ENCODE measurements around the gene BMPR1B. TPM values are rescaled to one million over a fixed set of nuclear protein-coding genes. Genes with fewer than 3 reads are reported as not detected.

BMPR1B gene
- polyA plus RNA-seq, 2 of the 4 experiments (the other 2 are of a cell fraction) = 6.4 to 21.2 TPM

GRCh38 chr4:94849901-94850300, 92.1 kb downstream of the BMPR1B start:
- ChIA-PET POLR2A (no interaction called here), CTCF (no interaction called here)
- WGBS (ENCODE audit: missing lambda C conversion rate) = 95% methylated on average over 2 of the region's 2 CpGs
- TF ChIP-seq NFE2L2 (conservative IDR thresholded peaks at IDR 0.05; ENCODE audit: low read length) = no peak
- no peak for TF ChIP-seq PHF8 (IDR thresholded peaks at IDR 0.05; ENCODE audit: borderline replicate concordance, low read depth)
- TF ChIP-seq ZC3H11A (IDR thresholded peaks at IDR 0.05) = no peak
- no peak for TF ChIP-seq MYC (IDR thresholded peaks at IDR 0.05; ENCODE audit: borderline replicate concordance, low read length)
- no peak for TF ChIP-seq RARB (CRISPR knock-in tag; IDR thresholded peaks at IDR 0.05)
- TF ChIP-seq MAX (IDR thresholded peaks at IDR 0.05) = no peak
- TF ChIP-seq HMGXB4 (CRISPR knock-in tag; IDR thresholded peaks at IDR 0.05; ENCODE audit: borderline replicate concordance) = no peak
- peaks cover 11% of the 10 kb centered on the region for H3K9me3 ChIP-seq
- DNase-seq (ENCODE audit: low read depth in 1 of 2, low spot score in 1 of 2) = no peak
- no peak overlapping the region for H3K4me2 ChIP-seq
- no peak for FAIRE-seq
- no peak overlapping the region for H3K27ac ChIP-seq
- H3K4me3 ChIP-seq = no peak overlapping the region
- no peaks in the 10 kb centered on the region for H3K4me1 ChIP-seq
- peak in 1 of 2 experiments; percentile 33; a peak in 2 of 6 replicates for ATAC-seq

GRCh38 chr4:94852616-94853015, 94.9 kb downstream of the BMPR1B start:
- FAIRE-seq (no peak), DNase-seq (ENCODE audit: low read depth in 1 of 2, low spot score in 1 of 2) (no peak), ATAC-seq (no peak)
- Histone ChIP-seq H3K4me3 (no peak overlapping the region), H3K27ac (no peak overlapping the region), H3K4me1 (no peaks in the 10 kb centered on the region), H3K4me2 (no peak overlapping the region), H3K9me3 (no peaks in the 10 kb centered on the region)
- 53% methylated on average over 1 of the region's 1 CpG for WGBS (ENCODE audit: missing lambda C conversion rate)
- CTCF ChIA-PET = interaction anchor here (1.5 kb wide), 1 partner anchor 95 kb away, joined by 4 read pairs; the partner anchor contains the start of gene BMPR1B
- TF ChIP-seq E2F6 (IDR thresholded peaks at IDR 0.05; ENCODE audit: borderline replicate concordance, low read depth) (no peak), ZNF302 (CRISPR knock-in tag; IDR thresholded peaks at IDR 0.05) (no peak), EP300 (IDR thresholded peaks at IDR 0.05) (no peak), CEBPB (IDR thresholded peaks at IDR 0.05) (no peak), RARB (CRISPR knock-in tag; IDR thresholded peaks at IDR 0.05) (no peak), BHLHE40 (IDR thresholded peaks at IDR 0.05; ENCODE audit: low read depth, low read length) (no peak), HOXB5 (CRISPR knock-in tag; IDR thresholded peaks at IDR 0.05) (no peak), POLR2AphosphoS2 (conservative IDR thresholded peaks at IDR 0.05; ENCODE audit: low read length) (no peak), USF2 (IDR thresholded peaks at IDR 0.05) (no peak), EHF (CRISPR knock-in tag; IDR thresholded peaks at IDR 0.05) (no peak), TP53 (CRISPR knock-in tag; IDR thresholded peaks at IDR 0.05) (no peak), JUN (IDR thresholded peaks at IDR 0.05) (no peak), EHMT2 (IDR thresholded peaks at IDR 0.05; ENCODE audit: low read depth) (no peak), HES2 (IDR thresholded peaks at IDR 0.05) (no peak), RCOR1 (IDR thresholded peaks at IDR 0.05; ENCODE audit: low read depth, low read length) (no peak), HOXB13 (CRISPR knock-in tag; IDR thresholded peaks at IDR 0.05; ENCODE audit: low read depth) (no peak), FOSB (CRISPR knock-in tag; IDR thresholded peaks at IDR 0.05) (no peak), MAZ (IDR thresholded peaks at IDR 0.05; ENCODE audit: borderline replicate concordance, low read depth, low read length) (no peak), HDAC2 (IDR thresholded peaks at IDR 0.05) (no peak), JUNB (IDR thresholded peaks at IDR 0.05) (no peak)
- POLR2A ChIA-PET = no interaction called here
